ENCODE measurements around the gene DNMT3B.

GRCh38 chr20:32822225-32822624, 60.0 kb downstream of the DNMT3B start:
- TF ChIP-seq CTCF (IDR thresholded peaks at IDR 0.05) (no peak), ETV6 (CRISPR knock-in tag; IDR thresholded peaks at IDR 0.05) (no peak), FOXP4 (CRISPR knock-in tag; IDR thresholded peaks at IDR 0.05) (no peak), ELF4 (CRISPR knock-in tag; IDR thresholded peaks at IDR 0.05; ENCODE audit: low read depth) (no peak), TCF7 (CRISPR knock-in tag; IDR thresholded peaks at IDR 0.05; ENCODE audit: low read depth) (no peak), ATF6 (CRISPR knock-in tag; IDR thresholded peaks at IDR 0.05) (no peak), JUN (CRISPR knock-in tag; IDR thresholded peaks at IDR 0.05) (no peak), TEAD4 (CRISPR knock-in tag; IDR thresholded peaks at IDR 0.05) (no peak), ZNF281 (CRISPR knock-in tag; IDR thresholded peaks at IDR 0.05) (no peak), ZNF121 (CRISPR knock-in tag; IDR thresholded peaks at IDR 0.05) (no peak), ZNF138 (CRISPR knock-in tag; conservative IDR thresholded peaks at IDR 0.05) (no peak)

Measured in WTC11 (cell line).